ENCODE data around the gene CCDC9.

CCDC9 gene

GRCh38 chr19:47240996-47241918 is 15.1 kb upstream of the CCDC9 start:
- no peak for TF ChIP-seq CREB5 (CRISPR knock-in tag; IDR thresholded peaks at IDR 0.05; ENCODE audit: low read depth)
- peak; percentile 50; the same call in 1 of the 2 replicates for TF ChIP-seq PATZ1 (CRISPR knock-in tag; IDR thresholded peaks at IDR 0.05; ENCODE audit: borderline replicate concordance)
- ATAC-seq = peak; percentile 5; the same call in 2 of the 3 replicates

- ATAC-seq = no peak
These were observed 14.3 kb upstream of the CCDC9 start for GRCh38 chr19:47241919-47242577.

GRCh38 chr19:47243364-47243775 is 13.0 kb upstream of the CCDC9 start:
- no peak for ATAC-seq
- TF ChIP-seq CSDC2 (CRISPR knock-in tag; IDR thresholded peaks at IDR 0.05) = no peak
- no peak for TF ChIP-seq ISL1 (CRISPR knock-in tag; IDR thresholded peaks at IDR 0.05)
- TF ChIP-seq GLIS3 (CRISPR knock-in tag; IDR thresholded peaks at IDR 0.05) = no peak
- TF ChIP-seq RARB (CRISPR knock-in tag; IDR thresholded peaks at IDR 0.05) = no peak
- no peak for TF ChIP-seq SNAI2 (CRISPR knock-in tag; IDR thresholded peaks at IDR 0.05)
- no peak for TF ChIP-seq ZNF8 (CRISPR knock-in tag; IDR thresholded peaks at IDR 0.05)
- TF ChIP-seq PATZ1 (CRISPR knock-in tag; IDR thresholded peaks at IDR 0.05; ENCODE audit: borderline replicate concordance) = no peak
- no peak for TF ChIP-seq TOX (CRISPR knock-in tag; IDR thresholded peaks at IDR 0.05; ENCODE audit: borderline replicate concordance)
- no peak for TF ChIP-seq OSR1 (CRISPR knock-in tag; IDR thresholded peaks at IDR 0.05)
- no peak for TF ChIP-seq PPARA (CRISPR knock-in tag; IDR thresholded peaks at IDR 0.05; ENCODE audit: borderline replicate concordance)
- TF ChIP-seq CREB5 (CRISPR knock-in tag; IDR thresholded peaks at IDR 0.05; ENCODE audit: low read depth) = no peak

More at GRCh38 chr19:47241919-47242577, 14.3 kb upstream of the CCDC9 start:
- no peak for TF ChIP-seq PPARA (CRISPR knock-in tag; IDR thresholded peaks at IDR 0.05; ENCODE audit: borderline replicate concordance)
- TF ChIP-seq TSHZ2 (CRISPR knock-in tag; IDR thresholded peaks at IDR 0.05) = no peak
- TF ChIP-seq BACH2 (CRISPR knock-in tag; IDR thresholded peaks at IDR 0.05; ENCODE audit: borderline replicate concordance) = no peak
- TF ChIP-seq POU6F1 (CRISPR knock-in tag; IDR thresholded peaks at IDR 0.05; ENCODE audit: borderline replicate concordance, low read depth) = no peak
- no peak for TF ChIP-seq CSRNP3 (CRISPR knock-in tag; IDR thresholded peaks at IDR 0.05)
- no peak for TF ChIP-seq RARB (CRISPR knock-in tag; IDR thresholded peaks at IDR 0.05)
- no peak for TF ChIP-seq ZNF70 (CRISPR knock-in tag; IDR thresholded peaks at IDR 0.05)
- no peak for TF ChIP-seq SNAI2 (CRISPR knock-in tag; IDR thresholded peaks at IDR 0.05)
- TF ChIP-seq GLIS3 (CRISPR knock-in tag; IDR thresholded peaks at IDR 0.05) = no peak

Measured in SK-N-SH treated with all-trans-retinoic acid at 6 μM for 48 hours (cell line).